C4-2B (cell line): ENCODE measurements around the gene VANGL1.

Source experiments
- H3K27ac ChIP-seq: fragments of 450-650 bp; 2 replicates; pipeline ENCODE4 v1.5.1; 2017
- CTCF ChIP-seq: fragments of 450-650 bp; conservative IDR thresholded peaks from 2 replicates; pipeline ENCODE4 v1.5.1; 2017; ENCODE audit warnings: mild to moderate bottlenecking
- ZFX ChIP-seq: fragments of 450-650 bp; IDR thresholded peaks from 2 replicates; pipeline ENCODE4 v1.6.1; 2017

VANGL1 gene

GRCh38 chr1:115744646-115745275 lies 103.0 kb downstream of the VANGL1 start:
- no peak overlapping the region for H3K27ac ChIP-seq
- TF ChIP-seq CTCF = no peak
- TF ChIP-seq ZFX = no peak

- TF ChIP-seq CTCF (no peak), ZFX (no peak)
These were observed 104.4 kb downstream of the VANGL1 start for GRCh38 chr1:115746021-115746690.

More at GRCh38 chr1:115746021-115746690, 104.4 kb downstream of the VANGL1 start:
- H3K27ac ChIP-seq = no peak overlapping the region
